GM18951 (cell line): ENCODE measurements around the gene RPP14.
"Not testable (repeated sequence)": the region's sequence is repeated elsewhere in the genome, so short reads cannot be mapped to it uniquely, and the experiment has no call there.

Experiments
- POLR2A ChIP-seq: IDR thresholded peaks from 4 replicates; pipeline ENCODE4 v1.6.1; 2011; ENCODE audit warnings: mild to moderate bottlenecking; ENCODE audit not compliant: insufficient read length, insufficient read depth; ENCODE audit errors: extremely low read depth
- in situ Hi-C: fragments of 300-500 bp; cut with MboI; formaldehyde crosslinking; loops from one replicate; pipeline ENCODE4 v1.12.0; 2022; ENCODE audit warnings: low sequenced_read_pairs, mixed read lengths, inconsistent platforms; ENCODE audit not compliant: unreplicated experiment

RPP14 gene

GRCh38 chr3:58281069-58281468 is 25.0 kb upstream of the RPP14 start:
- in situ Hi-C loops, result no loop called here

GRCh38 chr3:58285334-58285733 is 20.7 kb upstream of the RPP14 start:
- in situ Hi-C loops, result no loop called here
- no peak for TF ChIP-seq POLR2A

More at GRCh38 chr3:58281069-58281468, 25.0 kb upstream of the RPP14 start:
- no peak for TF ChIP-seq POLR2A

GRCh38 chr3:58287354-58287753 is 18.7 kb upstream of the RPP14 start:
- in situ Hi-C loops, result no loop called here
- TF ChIP-seq POLR2A, result no peak

GRCh38 chr3:58288011-58288728 is 17.9 kb upstream of the RPP14 start:
- in situ Hi-C loops, result no loop called here
- no peak for TF ChIP-seq POLR2A

DNA sequence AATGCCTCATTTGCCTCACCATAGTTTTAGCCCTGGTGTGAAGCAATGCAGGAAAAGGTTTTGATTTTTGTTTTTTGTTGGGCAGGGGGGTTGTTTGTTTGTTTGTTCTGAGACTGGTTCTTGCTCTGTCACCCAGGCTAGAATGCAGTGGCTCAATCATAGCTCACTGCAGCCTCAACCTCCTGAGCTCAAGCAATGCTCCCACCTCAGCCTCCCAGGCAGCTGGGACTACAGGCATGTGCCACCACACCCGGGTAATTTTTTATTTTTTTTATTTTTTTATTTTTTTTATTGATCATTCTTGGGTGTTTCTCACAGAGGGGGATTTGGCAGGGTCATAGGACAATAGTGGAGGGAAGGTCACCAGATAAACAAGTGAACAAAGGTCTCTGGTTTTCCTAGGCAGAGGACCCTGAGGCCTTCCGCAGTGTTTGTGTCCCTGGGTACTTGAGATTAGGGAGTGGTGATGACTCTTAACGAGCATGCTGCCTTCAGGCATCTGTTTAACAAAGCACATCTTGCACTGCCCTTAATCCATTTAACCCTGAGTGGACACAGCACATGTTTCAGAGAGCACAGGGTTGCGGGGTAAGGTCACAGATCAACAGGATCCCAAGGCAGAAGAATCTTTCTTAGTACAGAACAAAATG is 17.0 kb upstream of the RPP14 start:
- in situ Hi-C loops, result not testable (repeated sequence)

DNA sequence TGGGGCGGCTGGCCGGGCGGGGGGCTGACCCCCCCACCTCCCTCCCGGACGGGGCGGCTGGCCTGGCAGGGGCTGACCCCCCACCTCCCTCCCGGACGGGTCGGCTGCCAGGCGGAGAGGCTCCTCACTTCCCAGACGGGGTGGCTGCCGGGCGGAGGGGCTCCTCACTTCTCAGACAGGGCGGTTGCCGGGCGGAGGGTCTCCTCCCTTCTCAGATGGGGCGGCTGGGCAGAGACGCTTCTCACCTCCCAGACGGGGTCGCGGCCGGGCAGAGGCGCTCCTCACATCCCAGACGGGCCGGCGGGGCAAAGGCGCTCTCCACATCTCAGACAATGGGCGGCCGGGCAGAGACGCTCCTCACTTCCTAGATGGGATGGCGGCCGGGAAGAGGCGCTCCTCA is 15.6 kb upstream of the RPP14 start:
- in situ Hi-C loops, result not testable (repeated sequence)

GRCh38 chr3:58291671-58292338 is 14.2 kb upstream of the RPP14 start:
- no peak for TF ChIP-seq POLR2A
- in situ Hi-C loops, result no loop called here

GRCh38 chr3:58292866-58293265 is 13.2 kb upstream of the RPP14 start:
- in situ Hi-C loops, result no loop called here
- TF ChIP-seq POLR2A, result no peak

DNA sequence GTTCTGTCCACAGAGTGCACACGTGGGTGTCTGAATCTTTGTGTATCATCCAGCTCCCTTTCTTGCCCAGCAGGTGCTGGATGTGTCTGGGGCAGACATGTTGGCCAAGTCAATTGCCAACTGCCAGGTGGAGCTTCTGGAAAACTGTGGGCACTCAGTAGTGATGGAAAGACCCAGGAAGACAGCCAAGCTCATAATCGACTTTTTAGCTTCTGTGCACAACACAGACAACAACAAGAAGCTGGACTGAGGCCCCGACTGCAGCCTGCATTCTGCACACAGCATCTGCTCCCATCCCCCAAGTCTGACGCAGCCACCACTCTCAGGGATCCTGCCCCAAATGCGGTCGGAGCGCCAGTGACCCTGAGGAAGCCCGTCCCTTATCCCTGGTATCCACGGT is 12.5 kb upstream of the RPP14 start:
- TF ChIP-seq POLR2A, result no peak
- in situ Hi-C loops, result no loop called here

DNA sequence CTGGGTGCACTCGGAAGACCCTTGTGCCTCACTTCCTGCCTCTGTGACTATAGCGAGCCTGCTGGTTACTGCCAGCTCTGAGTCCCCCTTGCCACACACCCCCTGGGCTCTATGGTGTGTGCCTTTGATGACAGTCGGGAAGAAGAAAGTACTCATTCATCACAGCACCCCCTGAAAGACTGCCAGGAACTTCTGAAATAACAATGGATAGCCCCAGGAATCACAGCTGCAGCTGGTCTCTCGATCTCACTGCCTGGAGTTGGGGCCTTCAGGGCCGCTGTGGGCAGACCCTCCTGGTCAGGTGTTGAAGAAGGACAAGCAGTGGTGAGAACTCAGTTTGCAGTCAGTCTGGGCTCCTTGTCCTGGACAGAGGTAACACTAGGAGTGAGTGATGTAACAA is 9.8 kb upstream of the RPP14 start:
- no peak for TF ChIP-seq POLR2A
- in situ Hi-C loops, result no loop called here

DNA sequence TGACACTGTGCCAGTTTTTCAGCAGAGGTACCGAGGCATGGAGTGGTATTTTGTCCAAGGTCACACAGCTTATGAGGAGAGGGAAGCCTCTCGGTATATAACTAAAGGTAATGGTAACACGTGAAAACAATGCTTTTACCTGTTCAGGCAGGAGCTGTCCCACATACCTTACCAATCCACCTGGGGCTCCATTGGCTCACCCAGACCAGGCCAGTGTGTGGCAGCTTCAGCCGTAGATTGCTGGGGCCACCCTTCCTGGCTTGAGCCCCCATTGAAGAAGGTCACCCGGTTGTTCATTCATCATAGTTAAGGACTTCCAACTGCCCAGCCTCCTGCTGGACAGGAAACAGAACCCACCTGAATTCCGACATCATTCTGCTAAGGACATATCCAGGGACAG is 9.2 kb upstream of the RPP14 start:
- in situ Hi-C loops, result no loop called here
- no peak for TF ChIP-seq POLR2A

DNA sequence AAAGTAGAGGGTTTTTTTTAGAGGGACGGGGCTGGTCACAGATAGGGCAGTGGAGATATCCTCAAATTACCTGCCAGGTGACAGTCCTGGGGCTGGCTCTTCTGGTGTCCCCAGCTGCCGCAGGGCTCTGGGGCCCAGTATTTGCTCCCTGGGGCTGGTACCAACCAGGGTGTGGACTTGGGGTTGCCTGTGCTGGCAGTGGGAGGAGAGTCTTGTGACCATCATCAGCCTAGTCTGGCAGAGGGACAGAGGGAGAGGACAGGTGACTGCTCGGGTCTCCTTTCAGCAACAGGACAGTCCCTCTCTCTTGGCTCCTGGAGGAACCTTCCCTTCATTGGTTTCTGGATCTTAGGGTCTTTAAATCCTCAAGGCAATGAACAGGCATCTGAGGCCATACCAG is 7.9 kb upstream of the RPP14 start:
- no peak for TF ChIP-seq POLR2A
- in situ Hi-C loops, result no loop called here

DNA sequence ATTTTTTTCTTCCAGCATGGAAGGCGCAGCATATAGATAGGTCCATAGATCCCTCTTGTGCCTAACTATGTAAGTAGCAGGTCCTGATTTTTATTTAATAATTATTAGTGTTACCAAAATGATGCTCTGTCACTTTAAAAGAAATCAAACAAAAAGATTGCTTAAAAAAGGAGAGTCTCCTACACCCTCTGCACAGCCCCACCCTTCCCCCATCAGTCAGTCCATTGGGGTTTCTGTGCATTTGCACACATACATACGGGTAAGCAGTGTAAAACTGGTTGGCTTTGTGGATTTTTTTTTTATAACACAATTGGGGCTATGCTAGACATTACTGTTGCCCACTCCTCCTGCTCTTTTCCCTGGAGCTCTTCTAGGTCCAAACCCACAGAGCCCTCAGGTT is 7.0 kb upstream of the RPP14 start:
- TF ChIP-seq POLR2A, result no peak
- in situ Hi-C loops, result no loop called here

GRCh38 chr3:58299839-58300516 is 6.1 kb upstream of the RPP14 start:
- no peak for TF ChIP-seq POLR2A
- in situ Hi-C loops, result loop anchor here (5.0 kb wide), 1 partner anchor 118 kb away; no protein-coding TSS in a partner anchor
